T-helper 17 cell (primary cell): ENCODE measurements around the gene HDAC7. TPM values are rescaled to one million over a fixed set of nuclear protein-coding genes. Genes with fewer than 3 reads are reported as not detected.
A peak's percentile ranks its signal among the peaks of the same experiment; 100 is the strongest.

Experiments
- ATAC-seq: fragments of 150-1000 bp; cut with Tn5 transposase; 2 replicates; pipeline ENCODE4 v1.10.0; 2021; ENCODE audit warnings: mild to moderate bottlenecking, moderate library complexity
- DNase-seq, 3 donors: peaks; one replicate each; pipeline versions ENCODE4 v3.0.0 to v3.0.0-alpha.2; 2020 to 2021
- H3K9me3 ChIP-seq: one replicate; pipeline ENCODE4 v1.7.0; 2013; ENCODE audit warnings: low read length, mild to moderate bottlenecking; ENCODE audit not compliant: control insufficient read depth, poor library complexity, severe bottlenecking
- H3K27ac Mint-ChIP-seq: one replicate; pipeline ENCODE4 v1.8.0; 2022; ENCODE audit warnings: mild to moderate bottlenecking, moderate library complexity, mixed read lengths
- H3K27me3 Mint-ChIP-seq: one replicate; pipeline ENCODE4 v1.8.0; 2022; ENCODE audit warnings: mixed read lengths
- H3K36me3 Mint-ChIP-seq: one replicate; pipeline ENCODE4 v1.8.0; 2022; ENCODE audit warnings: low read depth, mixed read lengths
- H3K4me1 Mint-ChIP-seq: one replicate; pipeline ENCODE4 v1.8.0; 2022; ENCODE audit warnings: mild to moderate bottlenecking, mixed read lengths
- H3K4me3 Mint-ChIP-seq: one replicate; pipeline ENCODE4 v1.8.0; 2022; ENCODE audit warnings: mild to moderate bottlenecking, moderate library complexity, mixed read lengths
- total RNA-seq, 4 donors: library from RNA in 2 of 4; stranded (reverse) in 2 of 4; gene quantifications; one replicate each; pipeline ENCODE4 v1.2.3 and lab custom pipeline; 2022 to 2026

The HDAC7 gene
- total RNA-seq, 2 donors from 2014 or later: 129 to 151 TPM

GRCh38 chr12:47745485-47746041 lies 74.1 kb downstream of the HDAC7 start:
- H3K4me1 Mint-ChIP-seq: peaks cover 20% of the 10 kb centered on the region
- H3K4me3 Mint-ChIP-seq: no peak overlapping the region
- peaks cover 11% of the 10 kb centered on the region for H3K27me3 Mint-ChIP-seq
- H3K36me3 Mint-ChIP-seq: no peaks in the 10 kb centered on the region
- no peaks in the 10 kb centered on the region for H3K9me3 ChIP-seq
- peak overlapping the region; percentile 53 for H3K27ac Mint-ChIP-seq
- ATAC-seq: no peak
- DNase-seq: no peak

GRCh38 chr12:47744778-47745436 lies 74.8 kb downstream of the HDAC7 start:
- no peaks in the 10 kb centered on the region for H3K9me3 ChIP-seq
- Mint-ChIP-seq H3K27ac (peak overlapping the region; percentile 39), H3K4me3 (no peak overlapping the region), H3K4me1 (peaks cover 19% of the 10 kb centered on the region), H3K27me3 (peaks cover 11% of the 10 kb centered on the region), H3K36me3 (no peaks in the 10 kb centered on the region)
- ATAC-seq (no peak), DNase-seq (no peak)

- H3K36me3 Mint-ChIP-seq: no peaks in the 10 kb centered on the region
- H3K4me1 Mint-ChIP-seq: peaks cover 22% of the 10 kb centered on the region
- H3K27ac Mint-ChIP-seq: peak overlapping the region; percentile 39
- no peaks in the 10 kb centered on the region for H3K9me3 ChIP-seq
- H3K27me3 Mint-ChIP-seq: peaks cover 11% of the 10 kb centered on the region
- H3K4me3 Mint-ChIP-seq: no peak overlapping the region
- peak; percentile 40 to 46 (median 42) for DNase-seq
- peak; percentile 44 for ATAC-seq
Measured at GRCh38 chr12:47744005-47744651, 75.6 kb downstream of the HDAC7 start.

DNA sequence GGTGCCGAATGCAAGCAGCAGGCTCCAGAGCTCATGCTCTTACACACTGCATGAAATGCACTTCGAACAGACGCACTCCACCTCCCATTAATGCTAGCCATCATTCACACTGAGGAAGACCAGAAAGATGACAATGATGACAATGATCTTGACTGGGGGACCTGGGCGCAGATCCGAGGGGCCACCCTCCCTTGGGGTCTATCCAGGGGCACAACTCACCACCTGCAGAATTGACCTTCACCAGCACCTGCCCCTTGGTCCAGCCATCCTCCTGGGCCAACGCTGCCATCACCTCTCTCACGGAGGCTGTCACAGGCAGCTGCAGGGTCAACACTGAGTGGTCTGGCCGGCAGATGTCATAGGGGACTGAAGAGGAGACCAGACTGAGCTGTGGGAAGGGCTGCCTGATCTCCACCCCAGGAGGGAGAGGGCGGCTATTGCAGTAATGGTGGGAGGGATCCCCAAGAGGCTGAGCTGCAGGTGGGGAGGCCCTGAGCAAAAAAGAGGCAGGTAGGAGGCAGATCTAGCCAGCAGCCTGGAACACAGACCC lies 76.3 kb downstream of the HDAC7 start:
- ATAC-seq: no peak
- Mint-ChIP-seq H3K27ac (no peak overlapping the region), H3K4me1 (peaks cover 28% of the 10 kb centered on the region), H3K4me3 (no peak overlapping the region), H3K36me3 (no peaks in the 10 kb centered on the region), H3K27me3 (peaks cover 11% of the 10 kb centered on the region)
- no peaks in the 10 kb centered on the region for H3K9me3 ChIP-seq
- no peak for DNase-seq

DNA sequence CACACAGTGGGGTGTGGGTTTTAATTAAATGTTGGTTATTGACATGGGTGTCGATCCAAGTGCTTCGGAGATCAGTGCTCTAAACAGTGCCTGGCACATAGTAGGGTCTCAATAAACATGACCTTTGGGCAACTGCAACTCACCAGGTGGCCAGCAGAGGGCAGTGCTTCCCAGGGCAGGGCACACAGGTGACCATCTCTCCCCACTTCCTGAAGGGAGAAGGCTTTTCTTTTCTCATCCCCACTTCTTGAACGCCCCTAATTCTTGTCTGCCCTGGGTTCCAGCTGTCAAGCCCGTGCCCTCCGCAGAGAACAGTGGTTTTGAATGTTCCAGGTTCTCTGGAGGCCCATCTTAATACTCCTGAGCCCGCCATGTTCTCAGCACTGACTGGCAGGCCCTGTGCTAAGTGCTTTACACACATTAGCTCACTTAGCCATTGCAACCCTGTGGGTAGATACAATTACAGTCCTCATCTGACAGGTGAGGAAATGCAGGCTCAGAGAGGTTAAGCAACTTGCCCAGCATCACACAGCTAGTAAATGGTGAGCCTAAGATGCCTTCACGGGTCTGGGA lies 77.4 kb downstream of the HDAC7 start:
- ATAC-seq (peak; percentile 37), DNase-seq (peak; percentile 61 to 67 (median 65))
- Mint-ChIP-seq H3K27ac (no peak overlapping the region), H3K27me3 (peaks cover 11% of the 10 kb centered on the region), H3K4me3 (peak overlapping the region; percentile 28), H3K36me3 (no peaks in the 10 kb centered on the region), H3K4me1 (peaks cover 28% of the 10 kb centered on the region)
- H3K9me3 ChIP-seq: no peaks in the 10 kb centered on the region

GRCh38 chr12:47741340-47741703 lies 78.4 kb downstream of the HDAC7 start:
- H3K4me3 Mint-ChIP-seq: peak overlapping the region; percentile 80

GRCh38 chr12:47740606-47741339 lies 78.9 kb downstream of the HDAC7 start:
- H3K9me3 ChIP-seq: no peaks in the 10 kb centered on the region
- Mint-ChIP-seq H3K36me3 (no peaks in the 10 kb centered on the region), H3K27ac (peak overlapping the region; percentile 83), H3K4me1 (peaks cover 28% of the 10 kb centered on the region), H3K4me3 (peak overlapping the region; percentile 80), H3K27me3 (peaks cover 7% of the 10 kb centered on the region)
- DNase-seq (no peak), ATAC-seq (no peak)

More at GRCh38 chr12:47741340-47741703, 78.4 kb downstream of the HDAC7 start:
- DNase-seq (peak; percentile 40 to 68 (median 65)), ATAC-seq (peak; percentile 84)
- no peaks in the 10 kb centered on the region for H3K9me3 ChIP-seq
- Mint-ChIP-seq H3K27me3 (peaks cover 9% of the 10 kb centered on the region), H3K36me3 (no peaks in the 10 kb centered on the region), H3K27ac (peak overlapping the region; percentile 83), H3K4me1 (peaks cover 28% of the 10 kb centered on the region)

GRCh38 chr12:47739979-47740378 lies 79.7 kb downstream of the HDAC7 start:
- no peak for DNase-seq
- peak overlapping the region; percentile 80 for H3K4me3 Mint-ChIP-seq
- peaks cover 6% of the 10 kb centered on the region for H3K27me3 Mint-ChIP-seq
- no peak for ATAC-seq
- peak overlapping the region; percentile 57 for H3K27ac Mint-ChIP-seq
- no peaks in the 10 kb centered on the region for H3K36me3 Mint-ChIP-seq
- no peaks in the 10 kb centered on the region for H3K9me3 ChIP-seq
- H3K4me1 Mint-ChIP-seq: peaks cover 28% of the 10 kb centered on the region

DNA sequence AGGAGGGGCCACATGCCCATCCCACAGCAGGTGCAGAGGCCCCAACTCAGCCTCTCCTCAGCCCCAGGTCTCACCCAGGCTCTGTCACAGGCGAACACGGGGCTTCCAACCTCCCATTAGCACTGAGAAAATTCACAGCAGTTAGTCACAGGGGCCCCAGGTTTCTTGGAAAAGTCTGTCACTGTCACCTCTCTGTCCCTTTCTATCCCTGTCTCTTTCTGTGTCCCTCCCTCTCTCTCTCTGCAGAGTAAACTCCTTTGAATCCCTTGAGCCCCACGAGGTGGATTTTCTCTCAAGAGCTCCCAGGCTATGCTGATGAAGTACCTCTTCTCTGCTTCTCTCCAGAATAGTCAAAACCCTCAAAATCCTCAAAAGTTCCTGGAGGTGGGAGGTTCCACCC lies 80.4 kb downstream of the HDAC7 start:
- H3K4me1 Mint-ChIP-seq: peaks cover 23% of the 10 kb centered on the region
- ATAC-seq (no peak), DNase-seq (no peak)
- no peak overlapping the region for H3K4me3 Mint-ChIP-seq
- no peaks in the 10 kb centered on the region for H3K36me3 Mint-ChIP-seq
- H3K27ac Mint-ChIP-seq: peak overlapping the region; percentile 57
- no peaks in the 10 kb centered on the region for H3K9me3 ChIP-seq
- no peaks in the 10 kb centered on the region for H3K27me3 Mint-ChIP-seq

GRCh38 chr12:47737936-47738594 lies 81.6 kb downstream of the HDAC7 start:
- DNase-seq (no peak), ATAC-seq (no peak)
- Mint-ChIP-seq H3K36me3 (no peaks in the 10 kb centered on the region), H3K4me1 (peaks cover 25% of the 10 kb centered on the region), H3K27me3 (no peaks in the 10 kb centered on the region), H3K4me3 (no peak overlapping the region), H3K27ac (no peak overlapping the region)
- no peaks in the 10 kb centered on the region for H3K9me3 ChIP-seq

DNA sequence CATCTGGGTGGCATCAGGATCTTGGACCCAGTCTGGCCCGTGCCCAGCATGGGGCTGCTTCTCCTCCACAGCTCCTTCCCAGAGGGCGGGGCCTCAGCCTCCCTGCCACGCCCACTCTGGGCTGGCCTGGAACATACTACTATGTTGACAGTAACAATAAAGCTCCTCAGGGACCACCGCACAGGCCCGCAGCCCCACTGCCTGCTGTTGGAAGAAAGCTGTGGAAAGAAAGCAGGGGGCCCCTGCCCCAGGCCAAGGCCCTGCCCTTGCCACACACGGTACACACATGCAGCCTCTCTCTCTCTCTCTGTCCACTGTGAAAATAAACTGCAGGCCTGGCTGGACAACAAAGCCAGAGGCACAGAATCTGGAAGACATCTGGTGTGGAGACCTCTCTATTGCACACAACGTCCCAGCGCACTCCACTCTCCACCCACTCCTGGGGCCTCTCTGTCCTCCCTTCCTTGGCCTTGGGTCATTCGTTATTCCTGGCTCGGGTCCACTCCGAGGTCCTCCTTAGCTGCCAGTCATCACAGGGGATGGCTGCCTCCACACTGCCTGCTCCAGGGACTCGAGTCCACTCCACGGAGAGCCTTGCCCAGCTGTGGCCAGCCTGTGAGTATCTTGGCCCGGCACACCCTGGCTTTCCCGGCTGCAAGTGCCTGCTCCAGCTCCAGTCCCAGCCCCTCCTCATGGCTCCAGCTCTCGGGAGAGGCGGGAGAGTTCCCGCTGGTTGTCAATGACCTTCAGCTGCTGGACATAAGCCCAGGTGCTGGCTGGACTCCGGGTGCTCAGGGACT lies 82.6 kb downstream of the HDAC7 start:
- ATAC-seq: no peak
- no peak for DNase-seq
- H3K4me1 Mint-ChIP-seq: peaks cover 21% of the 10 kb centered on the region
- peak overlapping the region; percentile 12 for H3K4me3 Mint-ChIP-seq
- H3K36me3 Mint-ChIP-seq: no peaks in the 10 kb centered on the region
- peak overlapping the region; percentile 49 for H3K27ac Mint-ChIP-seq
- H3K9me3 ChIP-seq: no peaks in the 10 kb centered on the region
- no peaks in the 10 kb centered on the region for H3K27me3 Mint-ChIP-seq

DNA sequence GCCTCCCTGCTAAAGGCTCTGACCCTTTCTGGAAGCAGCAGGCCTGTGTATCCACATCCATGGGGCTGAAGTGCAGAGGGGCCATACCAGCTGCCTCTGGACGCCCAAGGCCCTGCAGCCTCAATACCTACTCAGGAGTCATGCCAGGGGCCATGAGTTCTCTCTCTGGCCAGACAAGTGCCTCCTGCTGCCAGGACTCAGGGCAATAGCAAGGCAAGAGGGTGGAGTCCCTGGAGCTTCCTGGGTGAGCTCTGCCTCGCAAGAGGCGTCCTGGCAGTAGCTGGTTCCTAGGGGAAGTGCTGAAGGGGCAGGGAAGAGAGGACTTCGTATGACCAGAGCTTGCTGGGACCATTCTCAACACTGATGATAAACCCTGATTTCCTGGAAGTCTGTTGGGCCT lies 83.5 kb downstream of the HDAC7 start:
- H3K9me3 ChIP-seq: no peaks in the 10 kb centered on the region
- Mint-ChIP-seq H3K27me3 (no peaks in the 10 kb centered on the region), H3K36me3 (no peaks in the 10 kb centered on the region), H3K4me1 (peaks cover 17% of the 10 kb centered on the region), H3K4me3 (no peak overlapping the region), H3K27ac (peak overlapping the region; percentile 34)
- ATAC-seq (no peak), DNase-seq (no peak)
